Fibroblast of pulmonary artery (primary cell): Measurements from ENCODE around the gene MBLAC1.

Source experiments
- DNase-seq: peaks from one replicate; pipeline ENCODE4 v3.0.0-alpha.2; 2010; ENCODE audit warnings: low read depth
- H3K4me3 ChIP-seq: replicated peaks from 2 replicates; pipeline ENCODE4 v1.5.1; 2011; ENCODE audit warnings: low read depth, mild to moderate bottlenecking, control low read depth, low read length, moderate library complexity
- TF ChIP-seq, protein P1 (sequence below): IDR thresholded peaks from 2 replicates; pipeline ENCODE4 v1.5.1; 2011; ENCODE audit warnings: mild to moderate bottlenecking, control low read depth, low read length, inconsistent platforms; ENCODE audit errors: missing control alignments

MBLAC1 gene

DNA sequence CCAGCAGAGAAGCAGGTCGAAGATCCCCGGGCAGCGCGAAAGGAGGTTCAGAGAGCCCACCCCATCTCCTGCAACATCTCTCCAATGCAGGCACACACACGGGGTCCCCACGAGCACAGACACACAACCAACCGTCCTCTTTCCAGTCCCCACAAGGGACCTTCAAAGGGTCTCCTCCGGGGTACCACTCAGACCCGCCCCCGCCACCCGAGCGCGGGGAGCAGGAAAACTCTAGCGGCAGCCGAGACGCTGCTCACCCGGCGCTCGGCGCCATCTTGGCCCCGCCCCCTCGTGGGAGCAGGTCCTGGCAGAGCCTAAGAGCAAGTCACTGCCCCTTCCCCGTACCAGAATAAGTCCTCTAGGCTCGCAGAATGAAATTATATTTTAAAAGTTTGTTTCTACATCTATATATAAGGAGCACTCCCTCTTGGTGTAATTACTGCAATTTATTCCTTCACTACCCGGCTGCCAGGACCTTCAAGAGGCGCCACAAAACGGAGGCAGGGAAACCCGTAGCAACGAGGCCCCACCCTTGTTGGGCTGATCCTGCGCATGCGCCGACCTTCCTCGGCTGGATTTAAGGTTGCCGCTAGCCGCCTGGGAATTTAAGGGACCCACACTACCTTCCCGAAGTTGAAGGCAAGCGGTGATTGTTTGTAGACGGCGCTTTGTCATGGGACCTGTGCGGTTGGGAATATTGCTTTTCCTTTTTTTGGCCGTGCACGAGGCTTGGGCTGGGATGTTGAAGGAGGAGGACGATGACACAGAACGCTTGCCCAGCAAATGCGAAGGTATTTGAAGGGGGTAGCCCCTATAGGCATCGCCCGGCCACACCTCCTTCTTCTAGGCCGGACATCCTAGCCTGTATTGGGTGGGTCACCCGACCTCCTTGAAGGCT, 7.4 kb upstream of the MBLAC1 start, which contains the start of the genes CNPY4 and TAF6:
Gene CNPY4 (plus strand): TSS at position 563 of the 898 bp plus-strand sequence. CDS start 111 bp downstream, at position 674.
Gene TAF6 (minus strand): TSS at position 287 of the 898 bp plus-strand sequence. CDS start 5,149 bp downstream, outside the sequence.
- peak within 1 kb of the TSS; percentile 97 for H3K4me3 ChIP-seq
- DNase-seq: peak; percentile 98
- TF ChIP-seq, protein P1, sequence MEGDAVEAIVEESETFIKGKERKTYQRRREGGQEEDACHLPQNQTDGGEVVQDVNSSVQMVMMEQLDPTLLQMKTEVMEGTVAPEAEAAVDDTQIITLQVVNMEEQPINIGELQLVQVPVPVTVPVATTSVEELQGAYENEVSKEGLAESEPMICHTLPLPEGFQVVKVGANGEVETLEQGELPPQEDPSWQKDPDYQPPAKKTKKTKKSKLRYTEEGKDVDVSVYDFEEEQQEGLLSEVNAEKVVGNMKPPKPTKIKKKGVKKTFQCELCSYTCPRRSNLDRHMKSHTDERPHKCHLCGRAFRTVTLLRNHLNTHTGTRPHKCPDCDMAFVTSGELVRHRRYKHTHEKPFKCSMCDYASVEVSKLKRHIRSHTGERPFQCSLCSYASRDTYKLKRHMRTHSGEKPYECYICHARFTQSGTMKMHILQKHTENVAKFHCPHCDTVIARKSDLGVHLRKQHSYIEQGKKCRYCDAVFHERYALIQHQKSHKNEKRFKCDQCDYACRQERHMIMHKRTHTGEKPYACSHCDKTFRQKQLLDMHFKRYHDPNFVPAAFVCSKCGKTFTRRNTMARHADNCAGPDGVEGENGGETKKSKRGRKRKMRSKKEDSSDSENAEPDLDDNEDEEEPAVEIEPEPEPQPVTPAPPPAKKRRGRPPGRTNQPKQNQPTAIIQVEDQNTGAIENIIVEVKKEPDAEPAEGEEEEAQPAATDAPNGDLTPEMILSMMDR: no peak

DNA sequence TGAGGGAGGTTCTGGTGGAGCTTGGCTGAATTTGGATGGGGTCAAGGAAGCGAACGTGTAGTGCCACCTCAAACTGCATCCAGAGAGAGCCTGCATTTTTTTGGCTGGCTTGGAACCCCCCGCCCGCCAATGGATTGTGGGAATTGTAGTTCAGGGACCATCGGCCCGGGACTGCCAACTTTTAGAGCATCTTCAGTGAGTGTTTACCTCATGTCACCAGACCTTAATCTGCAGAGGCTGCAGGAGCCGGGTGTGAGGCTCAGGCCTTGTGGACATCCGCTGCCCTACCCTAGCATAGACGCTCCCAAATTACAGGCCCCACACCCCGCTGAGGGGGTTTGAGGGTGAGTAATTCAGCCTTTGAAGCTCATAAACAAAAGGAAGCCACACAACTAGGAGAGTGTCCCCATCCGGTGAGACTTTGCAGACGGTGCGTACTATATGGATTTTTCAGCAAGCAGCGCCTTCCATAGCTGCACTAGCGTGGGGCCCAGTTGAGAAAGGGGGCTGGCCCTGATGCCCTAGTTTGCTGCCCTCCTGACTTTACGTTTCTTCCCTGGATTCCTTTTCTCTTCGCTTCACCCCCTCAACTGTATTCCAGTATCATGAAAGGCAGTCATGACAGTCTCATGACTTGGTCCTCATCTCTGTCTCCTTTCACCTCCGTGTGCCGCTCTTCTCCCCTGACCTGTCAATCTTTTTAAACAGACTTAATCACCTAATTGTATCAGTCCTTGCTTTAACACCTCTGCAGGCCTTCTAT, 6.6 kb upstream of the MBLAC1 start:
- TF ChIP-seq, protein P1: no peak
- peak overlapping the region; percentile 97 for H3K4me3 ChIP-seq
- peak; percentile 61 for DNase-seq

DNA sequence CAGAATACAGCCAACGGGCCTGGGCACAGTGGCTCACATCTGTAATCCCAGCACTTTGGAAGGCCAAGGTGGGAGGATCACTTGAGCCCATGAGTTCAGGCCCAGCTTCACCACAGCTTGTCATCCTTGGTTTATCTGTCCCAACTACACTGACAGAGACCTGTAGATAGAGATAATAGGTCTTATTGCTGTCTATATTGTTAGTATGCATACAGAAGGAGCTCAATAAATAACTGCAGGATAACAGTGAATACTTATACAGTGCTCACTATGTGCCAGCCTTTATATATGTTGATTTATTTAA, 6.1 kb upstream of the MBLAC1 start:
- no peak for DNase-seq
- H3K4me3 ChIP-seq: peak overlapping the region; percentile 97
- TF ChIP-seq, protein P1: no peak

DNA sequence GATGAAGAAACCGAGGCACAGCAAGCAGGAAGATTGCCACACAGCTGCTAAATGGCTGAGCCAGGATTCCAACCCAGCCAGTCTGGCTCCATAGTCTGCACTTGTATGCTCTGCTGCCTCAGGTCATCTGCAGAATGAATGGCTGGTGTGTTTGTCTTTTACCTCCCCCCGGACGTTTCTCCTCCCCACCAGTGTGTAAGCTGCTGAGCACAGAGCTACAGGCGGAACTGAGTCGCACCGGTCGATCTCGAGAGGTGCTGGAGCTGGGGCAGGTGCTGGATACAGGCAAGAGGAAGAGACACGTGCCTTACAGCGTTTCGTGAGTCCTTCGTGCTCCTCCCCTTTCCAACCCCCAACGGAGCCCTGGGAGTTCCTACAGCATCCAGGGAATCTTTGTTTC, 4.7 kb upstream of the MBLAC1 start:
- H3K4me3 ChIP-seq: no peak overlapping the region
- no peak for DNase-seq
- TF ChIP-seq, protein P1: no peak

DNA sequence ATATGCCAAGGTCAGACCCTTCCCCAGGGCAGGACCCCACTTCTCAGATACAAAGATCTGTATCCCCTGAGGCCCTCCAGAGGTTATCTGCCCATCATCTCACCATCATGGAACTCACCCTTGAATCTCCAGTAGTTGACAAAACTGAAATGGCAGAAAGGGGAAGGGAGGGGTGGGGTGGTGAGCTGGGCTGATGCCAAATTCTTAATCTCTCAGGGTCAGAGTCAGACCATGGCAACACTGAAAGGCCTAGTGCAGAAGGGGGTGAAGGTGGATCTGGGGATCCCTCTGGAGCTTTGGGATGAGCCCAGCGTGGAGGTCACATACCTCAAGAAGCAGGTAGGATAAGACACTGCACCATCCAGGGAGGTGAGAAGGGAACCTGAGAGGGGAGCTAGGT, 4.2 kb upstream of the MBLAC1 start:
- no peak for DNase-seq
- H3K4me3 ChIP-seq: no peak overlapping the region
- TF ChIP-seq, protein P1: no peak

DNA sequence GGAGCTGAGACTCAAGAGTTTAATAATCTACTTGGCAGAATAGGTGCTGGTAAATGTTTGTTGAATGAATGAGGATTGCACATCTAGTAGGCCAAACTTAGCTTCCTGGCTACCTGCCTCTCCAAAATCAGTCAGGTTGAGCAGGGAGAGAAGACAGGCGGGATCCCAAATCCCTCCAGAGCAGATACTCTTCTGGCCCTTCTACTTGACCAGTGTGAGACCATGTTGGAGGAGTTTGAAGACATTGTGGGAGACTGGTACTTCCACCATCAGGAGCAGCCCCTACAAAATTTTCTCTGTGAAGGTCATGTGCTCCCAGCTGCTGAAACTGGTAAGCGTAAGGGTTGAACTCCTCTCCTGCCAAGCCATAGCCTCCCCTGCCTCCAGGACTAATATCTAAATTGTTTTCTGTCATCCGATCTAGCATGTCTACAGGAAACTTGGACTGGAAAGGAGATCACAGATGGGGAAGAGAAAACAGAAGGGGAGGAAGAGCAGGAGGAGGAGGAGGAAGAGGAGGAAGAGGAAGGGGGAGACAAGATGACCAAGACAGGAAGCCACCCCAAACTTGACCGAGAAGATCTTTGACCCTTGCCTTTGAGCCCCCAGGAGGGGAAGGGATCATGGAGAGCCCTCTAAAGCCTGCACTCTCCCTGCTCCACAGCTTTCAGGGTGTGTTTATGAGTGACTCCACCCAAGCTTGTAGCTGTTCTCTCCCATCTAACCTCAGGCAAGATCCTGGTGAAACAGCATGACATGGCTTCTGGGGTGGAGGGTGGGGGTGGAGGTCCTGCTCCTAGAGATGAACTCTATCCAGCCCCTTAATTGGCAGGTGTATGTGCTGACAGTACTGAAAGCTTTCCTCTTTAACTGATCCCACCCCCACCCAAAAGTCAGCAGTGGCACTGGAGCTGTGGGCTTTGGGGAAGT, 2.2 kb upstream of the MBLAC1 start:
- no peak overlapping the region for H3K4me3 ChIP-seq
- DNase-seq: no peak
- TF ChIP-seq, protein P1: no peak
